SU-DHL-6 (cell line): ENCODE results near the gene TMEM169.

Experiments used
- H2AFZ ChIP-seq: fragments of 200-600 bp; sonication (generic); 2 replicates; pipeline ENCODE4 v1.6.1; 2014; ENCODE audit warnings: low read depth, mild to moderate bottlenecking, moderate library complexity, mixed read lengths, antibody characterized with exemption, low read length; ENCODE audit not compliant: severe bottlenecking
- H3F3A ChIP-seq: fragments of 200-600 bp; shearing (Covaris generic); 2 replicates; pipeline ENCODE4 v1.6.0; 2016; ENCODE audit warnings: antibody characterized with exemption, mild to moderate bottlenecking; ENCODE audit not compliant: insufficient read depth
- H3K27ac ChIP-seq: fragments of 200-600 bp; sonication (generic); 2 replicates; pipeline ENCODE4 v1.5.1; 2016; ENCODE audit warnings: low read depth, mild to moderate bottlenecking, low read length, moderate library complexity, mixed read lengths
- H3K27me3 ChIP-seq: fragments of 200-600 bp; sonication (generic), shearing (Covaris generic); 2 replicates; pipeline ENCODE4 v1.6.0; 2014; ENCODE audit warnings: mild to moderate bottlenecking, low read length
- H3K36me3 ChIP-seq: fragments of 200-600 bp; sonication (generic); 2 replicates; pipeline ENCODE4 v1.6.1; 2014; ENCODE audit warnings: mild to moderate bottlenecking, low read length, mixed read lengths
- H3K4me2 ChIP-seq: fragments of 300-600, 200-600 bp; shearing (Covaris generic), sonication (generic); 2 replicates; pipeline ENCODE4 v1.6.0; 2014; ENCODE audit warnings: low read length, low read depth, mild to moderate bottlenecking; ENCODE audit not compliant: poor library complexity, severe bottlenecking
- H3K4me3 ChIP-seq: fragments of 200-600 bp; sonication (generic); 2 replicates; pipeline ENCODE4 v1.5.1; 2014; ENCODE audit warnings: antibody characterized with exemption, low read length, mild to moderate bottlenecking, mixed read lengths; ENCODE audit not compliant: insufficient read depth, poor library complexity, severe bottlenecking
- H3K79me2 ChIP-seq: fragments of 200-600 bp; sonication (generic); 2 replicates; pipeline ENCODE4 v1.6.1; 2014; ENCODE audit warnings: mild to moderate bottlenecking, low read length, moderate library complexity; ENCODE audit not compliant: insufficient read depth
- H3K9ac ChIP-seq: fragments of 200-600 bp; sonication (generic); 2 replicates; pipeline ENCODE4 v1.7.0; 2014; ENCODE audit warnings: mild to moderate bottlenecking, low read length
- H3K9me2 ChIP-seq: fragments of 200-600 bp; sonication (generic); replicated peaks from 2 replicates; pipeline ENCODE4 v1.6.1; 2014; ENCODE audit warnings: low read length; ENCODE audit not compliant: insufficient read depth
- H3K9me3 ChIP-seq: fragments of 200-600 bp; sonication (generic); 2 replicates; pipeline ENCODE4 v1.6.1; 2014; ENCODE audit warnings: low read length, mixed read lengths; ENCODE audit not compliant: insufficient read depth
- H4K20me1 ChIP-seq: fragments of 200-600 bp; sonication (generic); 2 replicates; pipeline ENCODE4 v1.6.1; 2014; ENCODE audit warnings: low read depth, mild to moderate bottlenecking, antibody characterized with exemption, low read length, moderate library complexity, mixed read lengths
- CTCF ChIP-seq: fragments of 200-600 bp; sonication (generic); IDR thresholded peaks from one replicate; pipeline ENCODE4 v1.5.1; 2017; ENCODE audit warnings: antibody characterized with exemption, mild to moderate bottlenecking, low read length, moderate library complexity; ENCODE audit not compliant: insufficient read depth, poor library complexity, severe bottlenecking
- EZH2phosphoT487 ChIP-seq: fragments of 200-600 bp; sonication (generic), shearing (Covaris generic); conservative IDR thresholded peaks from 2 replicates; pipeline ENCODE4 v1.6.1; 2018; ENCODE audit warnings: mild to moderate bottlenecking, antibody characterized with exemption, low read length, moderate library complexity, mixed read lengths

TMEM169 gene

GRCh38 chr2:216131175-216131926 lies 49.6 kb downstream of the TMEM169 start:
- H3K27me3 ChIP-seq: no peaks in the 10 kb centered on the region
- peaks cover 47% of the 10 kb centered on the region for H3K79me2 ChIP-seq
- peaks cover 66% of the 10 kb centered on the region for H3K36me3 ChIP-seq
- peaks cover 29% of the 10 kb centered on the region for H4K20me1 ChIP-seq
- H3K9ac ChIP-seq: no peak overlapping the region
- H3K4me2 ChIP-seq: no peak overlapping the region
- H3F3A ChIP-seq: 0 out of 2 replicates have a peak, but pooled peaks cover 4% of the 10 kb centered on the region
- no peak overlapping the region for H3K4me3 ChIP-seq
- no peak overlapping the region for H3K27ac ChIP-seq
- no peaks in the 10 kb centered on the region for H3K9me3 ChIP-seq
- no peak for TF ChIP-seq CTCF
- TF ChIP-seq EZH2phosphoT487: no peak
- no peak overlapping the region for H2AFZ ChIP-seq
- no peaks in the 10 kb centered on the region for H3K9me2 ChIP-seq

- H3K9me3 ChIP-seq: no peaks in the 10 kb centered on the region
- H3K9me2 ChIP-seq: no peaks in the 10 kb centered on the region
- H3K79me2 ChIP-seq: peaks cover 37% of the 10 kb centered on the region; the same call in 1 of the 2 replicates
- H3K36me3 ChIP-seq: peaks cover 65% of the 10 kb centered on the region
- H3K4me3 ChIP-seq: no peak overlapping the region
- peaks cover 26% of the 10 kb centered on the region; the same call in 1 of the 2 replicates for H4K20me1 ChIP-seq
- no peaks in the 10 kb centered on the region for H3K27me3 ChIP-seq
- no peak overlapping the region for H3K27ac ChIP-seq
- no peak overlapping the region for H3K4me2 ChIP-seq
- no peak overlapping the region for H3K9ac ChIP-seq
- 0 out of 2 replicates have a peak, but pooled peaks cover 3% of the 10 kb centered on the region for H3F3A ChIP-seq
- no peak overlapping the region for H2AFZ ChIP-seq
- no peak for TF ChIP-seq CTCF
- no peak for TF ChIP-seq EZH2phosphoT487
These were observed 50.9 kb downstream of the TMEM169 start for GRCh38 chr2:216132585-216132984.

GRCh38 chr2:216133397-216133796 lies 51.7 kb downstream of the TMEM169 start:
- peaks cover 31% of the 10 kb centered on the region; the same call in 1 of the 2 replicates for H3K79me2 ChIP-seq
- H3K9me3 ChIP-seq: no peaks in the 10 kb centered on the region
- H3K4me3 ChIP-seq: no peak overlapping the region
- TF ChIP-seq EZH2phosphoT487: no peak
- no peak for TF ChIP-seq CTCF
- H2AFZ ChIP-seq: no peak overlapping the region
- peaks cover 65% of the 10 kb centered on the region for H3K36me3 ChIP-seq
- H3K4me2 ChIP-seq: no peak overlapping the region
- peaks cover 20% of the 10 kb centered on the region; the same call in 1 of the 2 replicates for H4K20me1 ChIP-seq
- H3K9me2 ChIP-seq: no peaks in the 10 kb centered on the region
- peaks cover under 1% of the 10 kb centered on the region; the same call in 1 of the 2 replicates for H3F3A ChIP-seq
- no peak overlapping the region for H3K27ac ChIP-seq
- H3K9ac ChIP-seq: no peak overlapping the region
- no peaks in the 10 kb centered on the region for H3K27me3 ChIP-seq
